OCI-LY1 (cell line): ENCODE results near the gene IMMP2L.

Experiments used
- H2AFZ ChIP-seq: fragments of 200-600 bp; sonication (generic), shearing (Covaris generic); 2 replicates; pipeline ENCODE4 v1.6.0; 2014; ENCODE audit warnings: antibody characterized with exemption, mild to moderate bottlenecking, low read length
- H3F3A ChIP-seq: fragments of 200-600 bp; sonication (generic), shearing (Covaris generic); 2 replicates; pipeline ENCODE4 v1.6.0; 2014; ENCODE audit warnings: mild to moderate bottlenecking, antibody characterized with exemption, low read length, moderate library complexity; ENCODE audit not compliant: insufficient read depth
- H3K27ac ChIP-seq: fragments of 200-600 bp; sonication (generic); 2 replicates; pipeline ENCODE4 v1.5.1; 2014; ENCODE audit warnings: low read length, mixed run types, mild to moderate bottlenecking, low read depth; ENCODE audit not compliant: poor library complexity, severe bottlenecking
- H3K27me3 ChIP-seq: fragments of 200-600 bp; sonication (generic); 2 replicates; pipeline ENCODE4 v1.6.0; 2014; ENCODE audit warnings: antibody characterized with exemption, mild to moderate bottlenecking, low read length, moderate library complexity; ENCODE audit not compliant: insufficient read depth
- H3K36me3 ChIP-seq: fragments of 200-600 bp; sonication (generic); 2 replicates; pipeline ENCODE4 v1.6.1; 2014; ENCODE audit warnings: mild to moderate bottlenecking, antibody characterized with exemption, low read length, moderate library complexity, mixed read lengths; ENCODE audit not compliant: insufficient read depth
- H3K4me1 ChIP-seq: fragments of 200-600 bp; sonication (generic); 2 replicates; pipeline ENCODE4 v1.5.1; 2014; ENCODE audit warnings: mild to moderate bottlenecking, low read length, moderate library complexity; ENCODE audit not compliant: insufficient read depth, severe bottlenecking
- H3K4me2 ChIP-seq: fragments of 200-600 bp; sonication (generic), shearing (Covaris generic); 2 replicates; pipeline ENCODE4 v1.6.1; 2014; ENCODE audit warnings: low read length
- H3K4me3 ChIP-seq: fragments of 200-600 bp; sonication (generic); 2 replicates; pipeline ENCODE4 v1.5.1; 2014; ENCODE audit warnings: low read length, low read depth, mild to moderate bottlenecking, mixed read lengths; ENCODE audit not compliant: poor library complexity, severe bottlenecking
- H3K79me2 ChIP-seq: fragments of 200-600 bp; shearing (Covaris generic); 2 replicates; pipeline ENCODE4 v1.6.1; 2016; ENCODE audit warnings: mixed run types, low read length, mixed read lengths; ENCODE audit not compliant: insufficient read depth
- H3K9ac ChIP-seq: fragments of 200-600 bp; sonication (generic), shearing (Covaris generic); 2 replicates; pipeline ENCODE4 v1.6.1; 2014; ENCODE audit warnings: mild to moderate bottlenecking, low read length, mixed read lengths
- H3K9me2 ChIP-seq: fragments of 200-600 bp; sonication (generic), shearing (Covaris generic); 2 replicates; pipeline ENCODE4 v1.6.1; 2014; ENCODE audit warnings: low read depth, mild to moderate bottlenecking, low read length, mixed read lengths
- H3K9me3 ChIP-seq: fragments of 200-600 bp; shearing (Covaris generic); 2 replicates; pipeline ENCODE4 v1.6.1; 2014; ENCODE audit warnings: low read length, mixed read lengths
- H4K20me1 ChIP-seq: fragments of 200-600 bp; sonication (generic), shearing (Covaris generic); 2 replicates; pipeline ENCODE4 v1.6.0; 2016; ENCODE audit warnings: mild to moderate bottlenecking, low read length; ENCODE audit not compliant: insufficient read depth
- EZH2 ChIP-seq: fragments of 200-600 bp; sonication (generic), shearing (Covaris generic); IDR thresholded peaks from 2 replicates; pipeline ENCODE4 v1.8.0; 2017; ENCODE audit warnings: borderline replicate concordance, mixed run types, mild to moderate bottlenecking, antibody characterized with exemption, low read length, moderate library complexity, mixed read lengths
- TF ChIP-seq, protein P1 (sequence below): fragments of 200-600 bp; sonication (generic), shearing (Covaris generic); IDR thresholded peaks from 2 replicates; pipeline ENCODE4 v1.5.1; 2017; ENCODE audit warnings: mild to moderate bottlenecking, antibody characterized with exemption, low read length, moderate library complexity, mixed read lengths

IMMP2L gene

DNA sequence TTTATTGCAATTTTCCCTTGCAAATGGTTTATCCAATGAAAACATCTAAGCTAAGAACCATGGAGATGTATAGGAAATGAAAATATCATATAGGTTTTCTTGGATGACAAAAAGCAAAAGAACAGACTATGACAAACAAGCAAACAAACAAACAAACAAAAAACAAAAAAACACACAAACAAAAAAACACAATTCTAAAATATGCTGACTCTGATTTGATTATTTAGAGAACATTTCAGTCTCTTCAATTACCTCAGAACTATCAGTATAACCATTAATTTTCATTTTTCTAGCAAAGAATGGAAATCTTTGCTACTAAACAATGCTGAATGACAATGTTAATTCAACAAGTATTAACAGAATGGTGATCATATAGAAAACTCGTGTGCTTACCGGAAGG, 840.9 kb downstream of the IMMP2L start:
- H3K4me1 ChIP-seq, result no peaks in the 10 kb centered on the region
- no peaks in the 10 kb centered on the region for H3K9me3 ChIP-seq
- no peaks in the 10 kb centered on the region for H3K9me2 ChIP-seq
- H2AFZ ChIP-seq, result no peak overlapping the region
- no peaks in the 10 kb centered on the region for H3K27me3 ChIP-seq
- no peak overlapping the region for H3K4me3 ChIP-seq
- no peaks in the 10 kb centered on the region for H3K36me3 ChIP-seq
- H4K20me1 ChIP-seq, result no peaks in the 10 kb centered on the region
- no peaks in the 10 kb centered on the region for H3F3A ChIP-seq
- no peak overlapping the region for H3K9ac ChIP-seq
- H3K79me2 ChIP-seq, result no peaks in the 10 kb centered on the region
- H3K4me2 ChIP-seq, result no peak overlapping the region
- TF ChIP-seq EZH2, result no peak
- TF ChIP-seq, protein P1, sequence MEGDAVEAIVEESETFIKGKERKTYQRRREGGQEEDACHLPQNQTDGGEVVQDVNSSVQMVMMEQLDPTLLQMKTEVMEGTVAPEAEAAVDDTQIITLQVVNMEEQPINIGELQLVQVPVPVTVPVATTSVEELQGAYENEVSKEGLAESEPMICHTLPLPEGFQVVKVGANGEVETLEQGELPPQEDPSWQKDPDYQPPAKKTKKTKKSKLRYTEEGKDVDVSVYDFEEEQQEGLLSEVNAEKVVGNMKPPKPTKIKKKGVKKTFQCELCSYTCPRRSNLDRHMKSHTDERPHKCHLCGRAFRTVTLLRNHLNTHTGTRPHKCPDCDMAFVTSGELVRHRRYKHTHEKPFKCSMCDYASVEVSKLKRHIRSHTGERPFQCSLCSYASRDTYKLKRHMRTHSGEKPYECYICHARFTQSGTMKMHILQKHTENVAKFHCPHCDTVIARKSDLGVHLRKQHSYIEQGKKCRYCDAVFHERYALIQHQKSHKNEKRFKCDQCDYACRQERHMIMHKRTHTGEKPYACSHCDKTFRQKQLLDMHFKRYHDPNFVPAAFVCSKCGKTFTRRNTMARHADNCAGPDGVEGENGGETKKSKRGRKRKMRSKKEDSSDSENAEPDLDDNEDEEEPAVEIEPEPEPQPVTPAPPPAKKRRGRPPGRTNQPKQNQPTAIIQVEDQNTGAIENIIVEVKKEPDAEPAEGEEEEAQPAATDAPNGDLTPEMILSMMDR, result no peak
- no peak overlapping the region for H3K27ac ChIP-seq

DNA sequence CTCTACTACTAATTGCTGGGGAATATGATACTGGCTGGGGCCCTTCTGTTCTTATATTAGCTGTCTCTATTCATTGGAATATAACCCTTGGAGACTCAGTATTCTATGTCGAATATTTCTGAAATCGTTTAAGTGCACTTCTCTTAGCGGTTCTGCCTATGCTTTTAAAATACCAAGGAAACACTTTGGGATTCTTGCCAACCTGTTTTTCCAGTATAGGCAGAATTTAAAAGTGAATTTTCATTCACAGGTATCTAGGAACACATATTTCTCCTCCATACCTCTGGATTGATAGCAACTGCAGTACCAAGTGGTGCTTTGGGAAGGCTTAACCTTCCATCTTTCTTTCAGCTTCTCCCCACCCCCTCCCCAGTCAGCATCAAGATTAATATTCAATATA, 841.7 kb downstream of the IMMP2L start:
- no peaks in the 10 kb centered on the region for H3K4me1 ChIP-seq
- no peaks in the 10 kb centered on the region for H3F3A ChIP-seq
- no peaks in the 10 kb centered on the region for H3K36me3 ChIP-seq
- no peak overlapping the region for H2AFZ ChIP-seq
- H3K4me2 ChIP-seq, result no peak overlapping the region
- no peak overlapping the region for H3K9ac ChIP-seq
- H3K27ac ChIP-seq, result no peak overlapping the region
- H3K9me3 ChIP-seq, result no peaks in the 10 kb centered on the region
- no peaks in the 10 kb centered on the region for H3K9me2 ChIP-seq
- H4K20me1 ChIP-seq, result no peaks in the 10 kb centered on the region
- no peaks in the 10 kb centered on the region for H3K27me3 ChIP-seq
- H3K4me3 ChIP-seq, result no peak overlapping the region
- no peak for TF ChIP-seq EZH2
- TF ChIP-seq, protein P1, result no peak
- H3K79me2 ChIP-seq, result no peaks in the 10 kb centered on the region

DNA sequence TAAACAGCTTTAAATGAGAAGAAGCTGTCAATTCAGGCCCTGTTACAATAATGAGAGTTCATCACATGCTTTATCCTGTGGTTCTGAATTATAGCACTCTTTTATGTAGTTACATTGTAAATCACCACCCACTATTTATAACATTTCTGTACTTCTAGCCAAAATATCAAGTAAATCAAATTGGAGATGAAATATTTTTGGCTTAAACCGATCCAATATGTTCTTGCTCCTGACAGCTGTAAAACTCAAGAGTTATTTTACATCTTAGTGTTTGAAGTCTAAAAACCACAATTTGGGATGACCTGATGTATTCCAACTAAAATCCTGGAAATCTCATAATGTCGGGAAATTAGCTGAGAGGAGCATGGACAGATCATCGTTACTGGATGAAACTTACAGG, 842.6 kb downstream of the IMMP2L start:
- H3K4me3 ChIP-seq, result no peak overlapping the region
- H3K27ac ChIP-seq, result no peak overlapping the region
- no peaks in the 10 kb centered on the region for H4K20me1 ChIP-seq
- H3K9me3 ChIP-seq, result no peaks in the 10 kb centered on the region
- no peaks in the 10 kb centered on the region for H3K9me2 ChIP-seq
- H3F3A ChIP-seq, result no peaks in the 10 kb centered on the region
- TF ChIP-seq EZH2, result no peak
- TF ChIP-seq, protein P1, result no peak
- no peak overlapping the region for H3K9ac ChIP-seq
- no peak overlapping the region for H3K4me2 ChIP-seq
- H3K36me3 ChIP-seq, result no peaks in the 10 kb centered on the region
- no peaks in the 10 kb centered on the region for H3K4me1 ChIP-seq
- no peaks in the 10 kb centered on the region for H3K79me2 ChIP-seq
- H2AFZ ChIP-seq, result no peak overlapping the region
- no peaks in the 10 kb centered on the region for H3K27me3 ChIP-seq
